ENCODE data around the gene CYP20A1. TPM values are rescaled to one million over a fixed set of nuclear protein-coding genes. Genes with fewer than 3 reads are reported as not detected.

Gene CYP20A1
- total and polyA plus RNA-seq, 2 of the 8 experiments (the other 6 are each of a cell fraction or from before 2014, with no cell fraction given), result 6.2 to 21.5 TPM

DNA sequence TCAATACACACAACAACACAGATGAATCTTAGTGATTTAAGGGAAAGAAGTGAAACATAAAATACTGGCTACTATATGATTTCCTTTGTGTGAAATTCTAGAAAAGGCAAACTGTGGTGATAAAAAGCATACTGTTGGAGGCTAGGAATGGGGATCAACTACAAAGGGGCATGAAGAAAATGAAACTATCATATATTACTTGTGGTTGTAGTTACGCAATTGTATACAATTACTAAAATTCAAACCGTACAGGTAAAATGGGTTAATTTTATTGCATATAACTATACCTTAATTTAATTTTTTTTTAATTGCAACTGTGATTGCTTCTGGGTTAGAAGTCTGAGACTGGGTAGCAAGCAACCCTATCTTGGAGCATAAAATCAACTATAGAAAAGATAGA is 47.7 kb downstream of the CYP20A1 start:
- ChIA-PET CTCF (ENCODE audit: partially characterized antibody) (interaction anchor here (1.3 kb wide), 1 partner anchor 8 kb away, joined by 3 read pairs; no protein-coding TSS in a partner anchor), POLR2A (ENCODE audit: partially characterized antibody) (no interaction called here)
- Histone ChIP-seq H2AFZ (ENCODE audit: low read length) (no peak overlapping the region), H3K36me3 (ENCODE audit: control insufficient read depth in 2 of 4, insufficient read depth in 4 of 4, low read length in 3 of 4) (peaks cover 0 to 18% (median 4%) of the 10 kb centered on the region in 4 experiments; a peak in 2 of 8 replicates), H3K4ac (replicated peaks; ENCODE audit: insufficient read length, low read depth, low read length) (no peak overlapping the region), H3K23ac (ENCODE audit: insufficient read length) (no peak overlapping the region), H3K4me1 (replicated peaks in 1 of 4; ENCODE audit: control insufficient read depth in 3 of 4, insufficient read depth in 4 of 4, low read length in 3 of 4) (no peaks in the 10 kb centered on the region), H3K18ac (ENCODE audit: extremely low read depth, low read length) (no peak overlapping the region), H2BK5ac (ENCODE audit: low read depth, low read length) (no peak overlapping the region), H3K23me2 (ENCODE audit: low read depth, low read length) (no peaks in the 10 kb centered on the region), H3K79me2 (ENCODE audit: control insufficient read depth in 1 of 2, insufficient read depth in 2 of 2, low read length in 2 of 2) (no peaks in the 10 kb centered on the region), H4K5ac (ENCODE audit: insufficient read length, low read depth, low read length) (no peak overlapping the region), H2BK120ac (replicated peaks; ENCODE audit: low read depth, low read length) (no peak overlapping the region), H3K4me2 (ENCODE audit: insufficient read depth in 1 of 2, low read depth in 2 of 2, low read length in 2 of 2) (no peak overlapping the region), H3K9me3 (ENCODE audit: insufficient read depth in 2 of 2, low read depth in 1 of 2, low read length in 1 of 2) (no peaks in the 10 kb centered on the region), H3K27me3 (replicated peaks in 1 of 4; ENCODE audit: control insufficient read depth in 3 of 4, extremely low read depth in 1 of 4, insufficient read depth in 3 of 4, low read length in 3 of 4) (no peaks in the 10 kb centered on the region), H3K56ac (replicated peaks; ENCODE audit: insufficient read length, low read depth, low read length) (no peak overlapping the region), H3K79me1 (ENCODE audit: low read depth, low read length) (no peaks in the 10 kb centered on the region), H4K91ac (replicated peaks; ENCODE audit: insufficient read length, low read length) (no peak overlapping the region), H3K27ac (ENCODE audit: low read depth, low read length) (no peak overlapping the region), H4K8ac (ENCODE audit: extremely low read depth, insufficient read depth, low read length) (no peak overlapping the region), H2BK15ac (ENCODE audit: low read length) (no peak overlapping the region), H4K20me1 (replicated peaks in 1 of 2; ENCODE audit: control insufficient read depth in 1 of 2, insufficient read depth in 2 of 2, low read length in 2 of 2) (no peaks in the 10 kb centered on the region), H2BK12ac (ENCODE audit: low read depth, low read length) (no peak overlapping the region), H2AK5ac (ENCODE audit: low read depth, low read length) (no peak overlapping the region), H3K4me3 (ENCODE audit: extremely low read depth in 1 of 4, insufficient read depth in 2 of 4, low read depth in 3 of 4, low read length in 4 of 4) (no peak overlapping the region), H2BK20ac (ENCODE audit: low read length) (no peak overlapping the region), H3K14ac (ENCODE audit: insufficient read length) (no peak overlapping the region), H3K9ac (replicated peaks in 1 of 4; ENCODE audit: extremely low read depth in 1 of 4, low read depth in 3 of 4, low read length in 3 of 4) (no peak overlapping the region)
- WGBS, 2 experiments (ENCODE audit: extremely low coverage in 1 of 2, insufficient coverage in 1 of 2, insufficient read length in 1 of 2, insufficient replicate concordance in 2 of 2, low coverage in 1 of 2, low lambda C conversion rate in 2 of 2, missing lambda C conversion rate in 1 of 2), result 96% methylated on average over 2 of the region's 2 CpGs; no CpG with 5 or more reads in 1 of the 2 experiments
- DNase-seq (ENCODE audit: low read depth in 1 of 2, low spot score in 2 of 2), result no peak
- FAIRE-seq, result no peak
- no peak for TF ChIP-seq POLR2A (IDR thresholded peaks at IDR 0.05; ENCODE audit: control extremely low read depth in 1 of 2, low read depth in 2 of 2, low read length in 2 of 2)
- no peak for TF ChIP-seq ZNF274 (IDR thresholded peaks at IDR 0.05; ENCODE audit: borderline replicate concordance, extremely low read depth, low read length)
- TF ChIP-seq NANOG (IDR thresholded peaks at IDR 0.05; ENCODE audit: insufficient read depth, low read depth, low read length, poor library complexity, severe bottlenecking), result no peak
- no peak for TF ChIP-seq SIRT6 (IDR thresholded peaks at IDR 0.05; ENCODE audit: low read length)
- TF ChIP-seq RNF2 (IDR thresholded peaks at IDR 0.05; ENCODE audit: borderline replicate concordance, low read depth, low read length, missing control alignments, poor library complexity, severe bottlenecking), result no peak
